WERI-Rb-1 (cell line): ENCODE data around the gene PADI4.

Source experiments
- DNase-seq: peaks from one replicate; pipeline ENCODE4 v3.0.0-alpha.2; 2020
- H3K27ac ChIP-seq: fragments of 250-450 bp; sonication (Bioruptor Pico); 2 replicates; pipeline ENCODE4 v1.5.1; 2020; ENCODE audit warnings: mild to moderate bottlenecking, moderate library complexity
- H3K27me3 ChIP-seq: fragments of 250-450 bp; sonication (Bioruptor Pico); 2 replicates; pipeline ENCODE4 v1.5.1; 2021; ENCODE audit warnings: mild to moderate bottlenecking, low read depth, moderate library complexity; ENCODE audit not compliant: insufficient read depth, severe bottlenecking
- H3K36me3 ChIP-seq: fragments of 250-450 bp; sonication (Bioruptor Pico); 2 replicates; pipeline ENCODE4 v1.5.1; 2020; ENCODE audit warnings: mild to moderate bottlenecking, moderate library complexity
- H3K4me3 ChIP-seq: 2 replicates; pipeline ENCODE4 v1.5.1; 2011; ENCODE audit warnings: low read depth, mild to moderate bottlenecking, control low read depth, low read length
- H3K9me3 ChIP-seq: fragments of 250-450 bp; sonication (Bioruptor Pico); 2 replicates; pipeline ENCODE4 v1.5.1; 2021; ENCODE audit warnings: mild to moderate bottlenecking, moderate library complexity; ENCODE audit not compliant: severe bottlenecking
- CTCF ChIP-seq: IDR thresholded peaks from 2 replicates; pipeline ENCODE4 v1.5.1; 2011; ENCODE audit warnings: low read depth, mild to moderate bottlenecking, control low read depth, inconsistent platforms, low read length

The PADI4 gene

GRCh38 chr1:17346046-17346789, 38.2 kb downstream of the PADI4 start:
- Histone ChIP-seq H3K4me3 (no peak overlapping the region), H3K36me3 (no peaks in the 10 kb centered on the region), H3K9me3 (no peaks in the 10 kb centered on the region), H3K27ac (no peak overlapping the region), H3K27me3 (no peaks in the 10 kb centered on the region)
- DNase-seq = no peak
- no peak for TF ChIP-seq CTCF

GRCh38 chr1:17347769-17348592, 40.0 kb downstream of the PADI4 start:
- H3K27ac ChIP-seq = no peak overlapping the region
- no peaks in the 10 kb centered on the region for H3K9me3 ChIP-seq
- H3K27me3 ChIP-seq = no peaks in the 10 kb centered on the region
- DNase-seq = no peak
- TF ChIP-seq CTCF = no peak
- H3K36me3 ChIP-seq = no peaks in the 10 kb centered on the region
- H3K4me3 ChIP-seq = no peak overlapping the region

- H3K9me3 ChIP-seq = no peaks in the 10 kb centered on the region
- no peak for DNase-seq
- H3K4me3 ChIP-seq = no peak overlapping the region
- TF ChIP-seq CTCF = no peak
- H3K36me3 ChIP-seq = no peaks in the 10 kb centered on the region
- H3K27ac ChIP-seq = no peak overlapping the region
- no peaks in the 10 kb centered on the region for H3K27me3 ChIP-seq
These were observed 40.7 kb downstream of the PADI4 start for GRCh38 chr1:17348593-17349234.

GRCh38 chr1:17350083-17350482, 42.1 kb downstream of the PADI4 start:
- Histone ChIP-seq H3K36me3 (no peaks in the 10 kb centered on the region), H3K27ac (no peak overlapping the region), H3K9me3 (no peaks in the 10 kb centered on the region), H3K27me3 (no peaks in the 10 kb centered on the region), H3K4me3 (no peak overlapping the region)
- DNase-seq = no peak
- TF ChIP-seq CTCF = no peak

- TF ChIP-seq CTCF = no peak
- no peak for DNase-seq
- no peaks in the 10 kb centered on the region for H3K36me3 ChIP-seq
- no peak overlapping the region for H3K4me3 ChIP-seq
- H3K9me3 ChIP-seq = no peaks in the 10 kb centered on the region
- no peaks in the 10 kb centered on the region for H3K27me3 ChIP-seq
- no peak overlapping the region for H3K27ac ChIP-seq
These were observed 43.0 kb downstream of the PADI4 start for GRCh38 chr1:17350928-17351446.
